Thyroid gland (tissue), 4 donors: Measurements from ENCODE around the gene PHIP.

Experiments
- CTCF ChIP-seq, 6 experiments: fragments of 200-600 bp in 3 of 6; fragments of 450-650 bp in 3 of 6; sonication (generic) in 3 of 6; IDR thresholded peaks; one replicate each; pipeline ENCODE4 v1.5.1; 2016 to 2019; ENCODE audit warnings: antibody characterized with exemption in 6 of 6, mild to moderate bottlenecking in 2 of 6, inconsistent platforms in 1 of 6, moderate library complexity in 1 of 6
- POLR2A ChIP-seq, 2 donors: fragments of 450-650 bp; IDR thresholded peaks; one replicate each; pipeline ENCODE4 v1.6.1; 2017; ENCODE audit warnings: antibody characterized with exemption in 2 of 2, mild to moderate bottlenecking in 2 of 2, moderate library complexity in 1 of 2

GRCh38 chr6:79094938-79095337 lies 16.9 kb upstream of the PHIP start:
- TF ChIP-seq CTCF (IDR thresholded peaks at IDR 0.05), result no peak
- no peak for TF ChIP-seq POLR2A (IDR thresholded peaks at IDR 0.05)
